Pulmonary artery endothelial cell (primary cell): ENCODE data around the gene SLAMF7. TPM values are rescaled to one million over a fixed set of nuclear protein-coding genes. Genes with fewer than 3 reads are reported as not detected.
"Not testable (repeated sequence)": the region's sequence is repeated elsewhere in the genome, so short reads cannot be mapped to it uniquely, and the experiment has no call there.

Experiments
- DNase-seq: peaks from one replicate; pipeline ENCODE4 v3.0.0-alpha.2; 2011; ENCODE audit warnings: low read depth, low spot score
- total RNA-seq: library from RNA; depleted of rRNA; stranded (reverse); fragments of >200 nt; gene quantifications from 2 replicates; pipeline ENCODE4 v1.2.3, GENCODE V29; 2014

The SLAMF7 gene
- total RNA-seq, 1 donor from 2014 or later, result not detected

GRCh38 chr1:160720356-160721085, 18.5 kb upstream of the SLAMF7 start:
- DNase-seq, result no peak

- DNase-seq, result no peak
Measured at GRCh38 chr1:160721473-160721872, 17.6 kb upstream of the SLAMF7 start.

GRCh38 chr1:160722726-160723125, 16.3 kb upstream of the SLAMF7 start:
- DNase-seq, result no peak

- DNase-seq, result no peak
Measured at GRCh38 chr1:160723332-160723731, 15.7 kb upstream of the SLAMF7 start.

GRCh38 chr1:160724465-160725242, 14.4 kb upstream of the SLAMF7 start:
- DNase-seq, result no peak

GRCh38 chr1:160726114-160726497, 12.9 kb upstream of the SLAMF7 start:
- DNase-seq, result no peak

GRCh38 chr1:160726498-160727315, 12.3 kb upstream of the SLAMF7 start:
- peak; percentile 33 for DNase-seq

- DNase-seq, result no peak
Measured at GRCh38 chr1:160727316-160727640, 11.8 kb upstream of the SLAMF7 start.

- not testable (repeated sequence) for DNase-seq
Measured at GRCh38 chr1:160731564-160731963, 7.5 kb upstream of the SLAMF7 start.

GRCh38 chr1:160731990-160732389, 7.1 kb upstream of the SLAMF7 start:
- no peak for DNase-seq

GRCh38 chr1:160733898-160734297, 5.1 kb upstream of the SLAMF7 start:
- DNase-seq, result no peak

GRCh38 chr1:160734301-160734700, 4.7 kb upstream of the SLAMF7 start:
- DNase-seq, result no peak

GRCh38 chr1:160738271-160738670, 776 bp upstream of the SLAMF7 start:
- DNase-seq, result no peak

GRCh38 chr1:160740133-160740688, 1.2 kb downstream of the SLAMF7 start:
- DNase-seq, result no peak

- DNase-seq, result no peak
Measured at GRCh38 chr1:160741092-160741501, 2.0 kb downstream of the SLAMF7 start.

GRCh38 chr1:160741612-160742348, 2.7 kb downstream of the SLAMF7 start:
- DNase-seq, result no peak

GRCh38 chr1:160742428-160743127, 3.5 kb downstream of the SLAMF7 start:
- no peak for DNase-seq

- no peak for DNase-seq
Measured at GRCh38 chr1:160743266-160743665, 4.2 kb downstream of the SLAMF7 start.

- no peak for DNase-seq
Measured at GRCh38 chr1:160744199-160744851, 5.3 kb downstream of the SLAMF7 start.
